ENCODE data around the gene RNF31.
A peak's percentile ranks its signal among the peaks of the same experiment; 100 is the strongest.
"Not testable (repeated sequence)": the region's sequence is repeated elsewhere in the genome, so short reads cannot be mapped to it uniquely, and the experiment has no call there.

Gene RNF31

GRCh38 chr14:24146978-24147760 is at the start of gene RNF31:
RNF31 (plus strand) TSS chr14:24147498; CDS start chr14:24147699, 201 bp downstream.
- FAIRE-seq = no peak

DNA sequence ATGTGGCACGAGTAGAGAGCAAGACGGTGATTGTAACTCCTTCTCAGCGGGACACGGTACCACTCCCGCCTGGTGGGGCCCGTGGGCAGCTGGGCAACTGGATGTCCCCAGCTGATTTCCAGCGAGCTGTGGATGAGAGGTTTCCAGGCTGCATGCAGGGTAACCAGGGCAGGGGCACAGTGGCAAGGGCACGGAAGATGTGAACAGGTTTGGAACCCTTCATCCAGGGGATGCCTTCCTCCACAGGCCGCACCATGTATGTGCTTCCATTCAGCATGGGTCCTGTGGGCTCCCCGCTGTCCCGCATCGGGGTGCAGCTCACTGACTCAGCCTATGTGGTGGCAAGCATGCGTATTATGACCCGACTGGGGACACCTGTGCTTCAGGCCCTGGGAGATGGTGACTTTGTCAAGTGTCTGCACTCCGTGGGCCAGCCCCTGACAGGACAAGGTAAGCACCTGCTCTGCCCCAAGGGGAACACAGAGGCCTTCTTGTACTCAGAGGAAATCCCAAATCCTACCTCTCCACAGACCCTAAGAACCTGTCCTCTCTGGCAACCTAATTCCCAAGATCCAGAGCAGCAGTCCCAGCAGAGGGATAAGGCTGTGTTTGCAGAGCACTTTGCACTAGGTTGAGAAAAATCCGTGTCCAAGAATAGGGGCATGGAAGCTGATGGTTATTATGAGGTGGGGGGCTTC is 48.9 kb upstream of the RNF31 start:
- no peak for FAIRE-seq

DNA sequence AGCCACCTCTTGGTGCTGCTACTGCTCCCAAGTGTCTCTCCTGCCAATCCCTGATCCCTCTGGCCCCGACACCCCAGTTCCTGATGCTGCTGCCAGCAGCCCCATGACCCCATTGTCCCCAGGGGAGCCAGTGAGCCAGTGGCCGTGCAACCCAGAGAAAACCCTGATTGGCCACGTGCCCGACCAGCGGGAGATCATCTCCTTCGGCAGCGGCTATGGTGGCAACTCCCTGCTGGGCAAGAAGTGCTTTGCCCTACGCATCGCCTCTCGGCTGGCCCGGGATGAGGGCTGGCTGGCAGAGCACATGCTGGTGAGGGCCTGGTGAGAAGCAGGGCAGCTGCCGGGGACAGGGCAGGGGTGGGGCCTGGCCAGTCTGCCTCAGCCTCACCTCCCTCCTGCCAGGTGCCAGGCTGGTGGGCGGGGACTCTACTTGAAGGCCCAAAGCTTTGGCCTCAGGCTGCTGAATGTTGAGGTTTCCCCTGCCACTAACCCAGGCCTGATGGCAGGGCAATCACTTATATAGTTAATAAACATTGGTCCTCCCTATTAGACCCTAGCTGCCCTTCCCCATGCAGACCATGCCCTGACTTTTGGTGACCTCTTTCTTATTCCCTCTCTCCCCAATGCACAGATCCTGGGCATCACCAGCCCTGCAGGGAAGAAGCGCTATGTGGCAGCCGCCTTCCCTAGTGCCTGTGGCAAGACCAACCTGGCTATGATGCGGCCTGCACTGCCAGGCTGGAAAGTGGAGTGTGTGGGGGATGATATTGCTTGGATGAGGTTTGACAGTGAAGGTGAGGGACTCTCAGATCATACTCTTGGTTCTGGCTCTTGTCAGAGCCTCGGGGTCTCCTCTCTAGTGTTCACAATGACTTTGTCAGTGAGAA is 48.1 kb upstream of the RNF31 start:
- FAIRE-seq = no peak

- FAIRE-seq = no peak
Observed at GRCh38 chr14:24100197-24100981, 46.9 kb upstream of the RNF31 start.

GRCh38 chr14:24100982-24101494 is 46.3 kb upstream of the RNF31 start:
- no peak for FAIRE-seq

- FAIRE-seq = no peak
Observed at GRCh38 chr14:24102357-24103048, 44.8 kb upstream of the RNF31 start.

- no peak for FAIRE-seq
Observed at GRCh38 chr14:24103451-24103850, 43.8 kb upstream of the RNF31 start.

- FAIRE-seq = not testable (repeated sequence)
Observed at GRCh38 chr14:24105609-24106239, 41.6 kb upstream of the RNF31 start.

GRCh38 chr14:24106672-24107271 is 40.5 kb upstream of the RNF31 start:
- FAIRE-seq = no peak

DNA sequence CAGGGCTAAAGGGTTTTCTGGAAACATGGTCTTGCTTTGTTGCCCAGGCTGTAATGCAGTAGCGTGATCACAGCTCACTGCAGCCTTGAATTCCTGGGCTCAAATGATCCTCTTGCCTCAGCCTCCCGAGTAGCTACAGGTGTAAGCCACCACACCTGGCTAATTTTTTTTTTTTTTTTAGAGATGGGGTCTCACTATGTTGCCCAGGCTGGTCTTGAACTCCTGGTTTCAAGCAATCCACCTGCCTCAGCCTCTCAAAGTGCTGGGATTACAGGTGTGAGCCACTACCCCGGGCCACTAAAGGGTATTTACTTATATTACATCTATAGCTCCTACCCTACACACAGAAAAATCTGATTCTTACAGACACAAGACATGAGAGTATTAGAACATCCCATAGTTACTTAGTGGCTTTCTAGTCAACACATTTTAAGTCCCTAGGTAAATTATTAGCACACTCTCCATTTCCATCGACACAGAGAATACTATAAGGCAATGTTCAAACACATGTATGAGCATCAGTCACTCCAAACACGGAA is 38.9 kb upstream of the RNF31 start:
- no peak for FAIRE-seq

GRCh38 chr14:24110060-24110459 is 37.2 kb upstream of the RNF31 start:
- FAIRE-seq = no peak

- FAIRE-seq = no peak
Observed at GRCh38 chr14:24110523-24110922, 36.8 kb upstream of the RNF31 start.

DNA sequence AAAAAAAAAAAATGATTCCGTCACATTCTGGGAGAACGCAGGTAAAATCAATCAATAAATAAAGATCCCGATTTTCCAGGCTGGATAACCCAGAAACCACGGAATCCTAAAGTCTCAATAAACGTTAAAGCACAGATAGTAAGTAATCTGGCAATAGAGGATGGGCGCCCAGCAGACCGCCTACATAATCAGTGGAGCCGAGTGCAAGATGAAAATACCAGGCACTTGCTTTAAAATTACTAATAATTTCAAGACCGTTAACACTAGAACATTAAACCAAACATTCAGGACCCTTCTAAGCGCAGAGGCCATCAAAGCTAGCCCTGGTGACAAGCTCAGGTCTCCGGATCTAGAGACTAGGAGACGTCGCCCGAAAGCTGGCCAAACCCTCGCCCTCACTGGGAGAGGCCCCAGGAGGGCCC is 33.9 kb upstream of the RNF31 start:
- no peak for FAIRE-seq

- no peak for FAIRE-seq
Observed at GRCh38 chr14:24113801-24114531, 33.3 kb upstream of the RNF31 start.

DNA sequence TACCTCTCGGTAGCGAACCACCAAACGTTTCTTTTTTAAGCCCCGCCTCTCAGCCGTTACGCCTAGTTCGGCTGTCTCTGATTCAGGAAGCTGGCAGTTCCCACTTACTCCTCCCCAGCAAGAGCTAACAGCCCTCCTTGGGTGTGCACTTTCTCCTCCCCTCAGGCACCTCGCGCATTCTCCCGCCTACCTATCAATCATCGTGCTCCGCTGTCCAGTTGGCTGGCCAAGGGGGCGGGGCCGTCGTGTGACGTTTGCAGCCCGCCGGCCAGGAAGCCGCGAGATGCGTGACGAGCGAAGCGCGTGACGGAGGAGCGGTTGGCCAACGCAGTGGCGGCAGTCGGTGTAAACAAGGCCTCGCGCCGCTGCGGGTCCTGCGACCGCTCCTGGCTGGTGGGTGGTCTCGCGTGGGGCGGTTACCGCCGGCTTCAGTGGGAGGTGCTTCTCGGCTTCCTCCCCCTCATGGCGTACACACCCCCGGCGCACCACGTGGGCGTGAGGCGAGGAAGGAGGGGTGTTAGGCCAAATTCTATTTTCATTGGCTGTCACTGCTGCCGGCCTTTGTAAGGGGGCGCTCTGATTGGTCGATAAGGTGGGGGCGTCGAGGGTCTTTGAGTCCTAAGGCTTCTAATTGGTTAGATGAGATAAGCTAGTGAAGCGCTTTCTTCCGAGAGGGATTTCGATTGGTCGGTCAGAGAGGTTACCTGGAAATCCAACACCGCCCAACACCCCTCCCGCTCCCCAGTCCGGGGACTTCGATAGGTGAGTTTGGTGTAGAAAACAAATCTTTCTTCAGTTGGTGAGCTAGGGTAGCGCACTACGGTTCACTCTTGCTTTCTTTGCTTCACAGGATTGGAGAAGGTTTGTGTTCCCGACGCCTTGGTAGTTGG is 32.5 kb upstream of the RNF31 start, which contains the start of the genes DCAF11 and NRL:
TSS of gene DCAF11 (plus strand) at position 246 of the 890 bp plus-strand sequence. CDS start 818 bp downstream, outside the sequence.
TSS of gene NRL (minus strand) at position 418 of the 890 bp plus-strand sequence. CDS start 32,101 bp downstream, outside the sequence.
- peak; percentile 75 for FAIRE-seq

- FAIRE-seq = no peak
Observed at GRCh38 chr14:24115422-24116127, 31.7 kb upstream of the RNF31 start.

GRCh38 chr14:24116128-24116814 is 31.0 kb upstream of the RNF31 start:
- no peak for FAIRE-seq
